ENCODE results near the gene FCRL6.

FCRL6 gene

DNA sequence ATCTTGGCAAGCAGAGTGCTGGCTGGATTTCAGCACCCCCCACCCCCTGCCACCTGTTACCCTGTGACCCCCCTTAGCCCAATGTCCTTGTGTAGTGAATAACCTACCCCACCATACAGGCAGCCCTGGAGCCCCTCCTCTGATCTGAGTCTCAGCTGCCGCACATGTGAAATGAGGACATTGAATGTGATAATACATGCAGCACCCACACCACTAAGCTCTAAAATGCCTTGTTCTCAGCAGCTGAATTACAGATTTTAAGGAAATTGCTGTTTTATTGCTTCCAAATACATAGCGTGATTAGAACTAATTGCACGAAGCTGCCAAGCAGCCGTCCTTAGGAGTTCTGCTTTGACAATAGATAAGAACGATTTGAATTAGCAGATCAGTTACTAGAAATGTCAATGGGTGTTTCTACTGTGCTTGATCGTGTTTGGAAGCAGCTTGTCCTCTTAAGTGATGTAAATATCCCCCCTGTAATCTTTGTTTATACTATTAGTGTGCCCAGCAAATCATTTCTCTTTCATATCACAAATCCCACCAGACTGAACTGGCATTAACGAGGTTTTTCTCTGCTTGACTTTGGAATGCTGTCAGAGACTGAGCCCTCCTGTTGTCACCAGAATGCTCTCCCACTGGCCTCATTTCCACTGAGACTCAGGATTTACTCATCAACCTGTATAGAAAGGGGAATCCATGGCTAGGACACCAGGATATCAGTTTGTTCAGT, 29.4 kb downstream of the FCRL6 start:
- no peak for DNase-seq (ENCODE audit: extremely low read depth in 1 of 2, low read depth in 1 of 2)

DNA sequence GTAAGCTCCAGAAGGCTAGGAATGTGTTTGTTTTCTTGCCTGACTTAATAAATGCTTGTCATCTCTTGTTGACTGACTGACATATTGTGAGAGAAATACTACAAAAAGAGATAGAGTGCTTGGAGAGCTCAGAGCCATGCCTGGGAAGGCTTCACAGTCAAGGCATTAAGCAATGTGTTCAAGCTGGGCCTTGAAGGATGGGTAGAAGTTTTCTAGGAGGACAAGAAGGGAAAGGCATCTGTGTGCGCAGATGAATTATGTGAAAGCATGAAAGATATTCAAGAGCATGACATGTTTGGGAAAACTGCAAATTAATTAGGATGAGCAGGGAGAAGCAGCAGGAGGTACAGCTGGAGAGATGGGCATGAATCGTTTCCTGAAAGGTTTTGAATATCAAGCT, 30.1 kb downstream of the FCRL6 start:
- DNase-seq (ENCODE audit: extremely low read depth in 1 of 2, low read depth in 1 of 2) = no peak

DNA sequence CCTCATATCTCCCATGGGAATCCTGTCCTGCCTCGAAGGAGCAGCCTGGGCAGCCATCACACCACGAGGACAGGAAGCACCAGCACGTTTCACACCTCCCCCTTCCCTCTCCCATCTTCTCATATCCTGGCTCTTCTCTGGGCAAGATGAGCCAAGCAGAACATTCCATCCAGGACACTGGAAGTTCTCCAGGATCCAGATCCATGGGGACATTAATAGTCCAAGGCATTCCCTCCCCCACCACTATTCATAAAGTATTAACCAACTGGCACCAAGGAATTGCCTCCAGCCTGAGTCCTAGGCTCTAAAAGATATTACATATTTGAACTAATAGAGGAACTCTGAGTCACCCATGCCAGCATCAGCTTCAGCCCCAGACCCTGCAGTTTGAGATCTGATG, 33.2 kb downstream of the FCRL6 start:
- no peak for DNase-seq (ENCODE audit: extremely low read depth in 1 of 2, low read depth in 1 of 2)

DNA sequence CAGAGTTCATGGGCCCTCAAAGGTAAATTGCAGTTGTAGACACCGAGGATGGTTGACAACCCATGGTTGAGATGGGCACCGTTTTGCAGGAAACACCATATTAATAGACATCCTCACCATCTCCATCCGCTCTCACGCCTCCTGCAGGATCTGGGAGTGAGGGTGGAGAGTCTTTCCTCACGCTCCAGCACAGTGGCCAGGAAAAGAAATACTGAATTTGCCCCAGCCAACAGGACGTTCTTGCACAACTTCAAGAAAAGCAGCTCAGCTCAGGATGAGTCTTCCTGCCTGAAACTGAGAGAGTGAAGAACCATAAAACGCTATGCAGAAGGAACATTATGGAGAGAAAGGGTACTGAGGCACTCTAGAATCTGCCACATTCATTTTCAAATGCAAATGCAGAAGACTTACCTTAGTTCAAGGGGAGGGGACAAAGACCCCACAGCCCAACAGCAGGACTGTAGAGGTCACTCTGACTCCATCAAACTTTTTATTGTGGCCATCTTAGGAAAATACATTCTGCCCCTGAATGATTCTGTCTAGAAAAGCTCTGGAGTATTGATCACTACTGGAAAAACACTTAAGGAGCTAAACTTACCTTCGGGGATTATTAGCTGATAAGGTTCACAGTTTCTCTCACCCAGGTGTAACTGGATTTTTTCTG, 33.8 kb downstream of the FCRL6 start:
- DNase-seq (ENCODE audit: extremely low read depth in 1 of 2, low read depth in 1 of 2) = no peak

DNA sequence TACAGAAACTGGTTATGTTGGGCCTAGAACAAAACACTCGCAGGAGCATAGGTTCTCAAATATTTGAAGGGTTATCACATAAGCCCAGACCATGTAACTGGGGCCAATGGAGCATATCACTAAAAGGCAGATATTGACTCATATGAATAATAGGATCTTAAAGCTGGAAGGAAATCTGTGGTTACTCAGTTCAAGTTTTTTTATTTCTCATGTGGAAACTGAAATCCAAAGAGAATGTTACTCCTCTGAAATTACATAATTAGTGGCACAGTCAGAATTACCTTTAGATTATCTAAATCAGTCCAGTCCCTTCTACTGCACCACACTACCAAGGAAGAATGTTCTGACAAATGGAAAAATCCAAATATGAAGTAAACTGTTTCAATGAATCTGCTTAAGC, 36.6 kb downstream of the FCRL6 start:
- DNase-seq (ENCODE audit: extremely low read depth in 1 of 2, low read depth in 1 of 2) = no peak

DNA sequence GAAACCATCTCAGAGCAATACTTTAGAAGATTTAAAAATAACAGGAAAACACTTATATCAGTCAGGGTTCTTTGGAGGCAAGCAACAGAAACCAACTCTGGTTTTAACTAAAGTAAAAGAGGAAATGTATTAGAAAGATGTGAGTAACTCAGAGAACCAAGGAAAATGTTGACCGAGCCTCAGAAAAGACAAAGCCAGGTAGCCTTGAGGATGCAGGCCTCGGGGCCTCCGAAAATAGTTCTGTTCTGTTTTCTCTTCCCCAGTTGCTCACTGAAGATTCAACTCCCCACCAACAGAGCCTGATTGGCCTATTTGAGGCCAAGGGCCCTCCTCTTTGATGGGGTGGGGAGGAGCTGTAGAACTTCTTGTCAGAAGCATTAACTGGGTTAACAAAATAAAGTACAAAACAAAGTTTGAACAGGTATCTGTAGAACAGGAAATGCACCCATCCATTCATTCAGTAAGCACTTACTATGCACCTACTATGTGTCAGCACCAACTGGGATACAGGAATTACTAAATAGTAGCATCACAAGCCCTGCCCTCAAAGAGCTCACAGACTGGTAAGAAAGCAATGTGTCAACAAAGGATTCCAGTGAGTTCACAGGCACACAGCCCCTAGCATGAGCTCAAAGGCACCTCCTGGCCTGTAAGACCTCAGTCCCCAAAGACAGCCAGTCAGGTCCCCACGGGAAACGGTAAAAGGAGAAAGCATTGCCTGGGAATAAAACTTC, 37.1 kb downstream of the FCRL6 start:
- no peak for DNase-seq (ENCODE audit: extremely low read depth in 1 of 2, low read depth in 1 of 2)

DNA sequence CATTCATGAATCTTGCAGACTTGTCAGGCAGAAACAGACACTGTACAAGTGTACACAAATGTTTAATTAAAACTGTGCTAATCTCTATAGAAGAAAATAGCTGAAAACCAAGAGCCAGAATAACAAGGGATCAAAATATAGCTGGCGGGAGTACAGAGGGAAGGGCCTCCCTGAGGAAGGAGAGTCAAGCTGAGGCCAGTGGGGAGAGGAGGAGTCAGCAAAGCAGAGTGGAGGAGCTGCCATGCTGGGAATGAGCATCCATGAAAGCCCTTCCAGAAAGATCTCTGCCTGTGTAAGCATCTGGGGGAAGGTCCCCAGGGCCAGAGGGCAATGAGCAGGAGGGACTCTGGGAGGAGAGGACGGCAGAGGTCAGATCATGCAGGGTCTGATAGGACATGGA, 39.6 kb downstream of the FCRL6 start:
- DNase-seq (ENCODE audit: extremely low read depth in 1 of 2, low read depth in 1 of 2) = no peak

DNA sequence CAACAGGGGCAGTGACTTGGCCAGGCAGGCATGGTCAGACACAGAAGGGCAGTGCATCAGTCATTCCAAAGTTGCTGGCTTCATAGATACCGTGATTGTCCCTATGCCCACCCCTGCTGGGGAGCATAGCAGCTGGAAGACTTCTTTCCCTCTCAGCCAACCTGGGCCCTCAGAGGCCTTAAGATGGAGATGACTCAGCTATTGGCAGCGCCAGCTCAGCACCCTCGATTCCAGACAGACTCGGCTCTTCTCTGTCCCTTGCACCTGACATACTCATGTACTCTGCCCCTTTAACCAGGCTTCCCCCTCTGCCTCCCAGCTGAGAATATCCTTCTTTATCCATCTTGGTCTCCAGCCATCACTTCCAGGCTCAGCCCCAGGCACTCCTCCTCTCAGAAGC, 41.3 kb downstream of the FCRL6 start:
- DNase-seq (ENCODE audit: extremely low read depth in 1 of 2, low read depth in 1 of 2) = no peak

DNA sequence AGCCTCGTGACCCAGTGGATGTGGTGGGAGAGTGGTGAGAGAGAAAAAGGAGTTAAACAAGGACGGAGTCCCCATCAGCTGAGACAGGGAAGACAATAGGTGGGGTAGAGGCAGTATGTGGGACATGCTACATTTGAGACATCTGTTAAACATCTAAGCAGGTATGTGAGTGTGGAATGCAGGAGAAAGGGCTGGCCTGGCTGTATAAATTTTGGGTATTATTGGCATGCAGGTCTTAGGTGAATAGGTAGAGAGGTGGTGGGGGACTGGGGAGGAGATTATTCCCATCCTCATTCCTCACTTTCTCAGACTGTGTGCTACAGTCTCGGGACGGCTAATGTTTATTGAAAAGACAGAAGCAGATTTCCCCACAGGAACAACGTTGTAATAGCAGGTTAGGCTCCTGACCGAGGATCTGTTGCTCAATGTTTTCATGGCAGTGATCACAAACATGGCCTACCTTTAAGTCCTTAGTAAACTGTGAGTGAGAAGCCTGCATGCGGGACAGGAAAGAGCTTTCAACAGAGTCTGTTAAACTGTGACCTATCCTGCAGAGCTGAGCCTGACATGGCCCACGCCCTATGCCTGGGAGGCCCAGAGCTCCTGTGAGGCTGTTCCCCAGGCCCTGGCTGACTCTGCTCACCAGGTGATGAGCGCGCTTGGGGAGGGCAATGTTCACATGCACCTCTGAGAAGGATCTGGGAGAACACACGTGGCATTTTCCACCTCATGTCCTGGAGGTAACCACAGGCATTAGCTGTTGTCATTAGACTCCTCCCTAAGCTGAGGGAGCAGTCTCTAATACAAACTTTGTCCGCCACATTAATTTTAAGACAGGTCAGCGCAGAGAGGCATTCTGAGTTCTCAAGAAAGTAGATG, 43.8 kb downstream of the FCRL6 start:
- DNase-seq (ENCODE audit: extremely low read depth in 1 of 2, low read depth in 1 of 2) = no peak

DNA sequence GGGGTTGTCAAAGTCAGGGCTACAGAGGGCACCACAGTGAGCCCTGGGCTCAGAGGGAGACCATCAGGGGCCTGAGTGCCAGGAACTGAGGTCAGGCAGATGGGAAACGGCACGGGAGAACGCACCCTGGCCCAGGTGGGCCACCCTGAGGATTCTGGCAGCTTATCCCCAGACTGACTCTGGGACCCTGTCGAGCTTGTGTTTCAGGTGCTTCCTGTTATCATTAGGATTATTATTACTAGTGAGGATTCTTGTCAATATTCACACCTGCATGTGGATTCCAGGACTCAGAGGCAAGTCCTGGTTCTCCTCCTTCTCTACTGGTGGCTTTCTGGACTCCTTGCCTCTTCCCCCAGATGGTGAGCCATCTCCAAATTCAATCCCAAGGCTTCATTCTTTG, 45.1 kb downstream of the FCRL6 start:
- no peak for DNase-seq (ENCODE audit: extremely low read depth in 1 of 2, low read depth in 1 of 2)

DNA sequence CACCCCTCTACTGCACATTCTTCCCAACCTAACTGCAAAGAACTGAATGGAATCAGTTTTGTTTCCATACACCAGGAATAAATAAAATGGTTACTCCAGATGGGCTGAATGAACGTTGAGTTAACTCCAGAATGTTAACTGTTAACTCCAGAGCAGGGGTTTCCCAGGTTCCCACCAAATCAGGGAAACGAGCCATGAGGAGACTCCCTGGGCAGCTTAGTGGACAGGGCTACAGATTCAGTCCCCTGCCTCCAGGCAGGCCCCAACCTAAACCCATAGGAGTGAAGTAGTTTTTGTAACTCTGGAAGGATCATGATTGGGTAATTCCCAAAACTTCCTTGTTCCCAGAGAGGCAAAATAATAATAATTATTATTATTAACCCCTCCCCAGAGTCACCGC, 46.2 kb downstream of the FCRL6 start:
- DNase-seq (ENCODE audit: extremely low read depth in 1 of 2, low read depth in 1 of 2) = no peak

DNA sequence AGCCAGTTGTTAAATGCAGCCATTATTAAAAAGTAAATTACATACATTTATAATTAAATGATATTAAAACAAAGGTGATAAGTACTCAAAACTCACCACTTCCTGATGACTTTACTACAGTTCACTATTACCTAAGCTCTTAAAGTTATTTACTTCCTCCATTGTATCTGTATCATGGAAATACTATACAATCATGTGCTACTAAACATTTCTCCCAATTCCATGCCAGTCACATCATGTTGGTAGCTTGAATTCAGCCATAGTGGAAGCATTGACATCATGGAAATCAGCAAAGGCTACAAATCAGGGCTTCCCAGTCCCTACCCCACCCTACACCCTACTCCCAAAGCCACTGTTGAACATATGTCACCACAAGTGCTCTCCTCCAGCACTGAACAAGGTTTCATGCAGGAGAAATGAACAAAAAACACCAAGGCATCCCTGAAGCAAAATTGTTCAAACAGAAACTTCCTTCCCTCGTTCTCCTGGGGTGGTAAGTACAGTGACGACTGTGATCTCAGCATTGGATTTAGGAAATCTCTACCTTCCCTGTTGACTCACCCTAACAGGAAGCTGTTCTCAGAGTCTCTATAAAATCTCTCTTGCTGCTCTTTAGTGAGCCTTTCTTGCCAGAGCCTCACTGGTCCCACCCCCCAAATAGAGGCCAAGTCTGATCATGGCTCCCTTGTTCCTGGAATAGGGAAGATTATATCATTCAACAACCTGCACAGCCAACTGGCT, 47.6 kb downstream of the FCRL6 start:
- no peak for DNase-seq (ENCODE audit: extremely low read depth in 1 of 2, low read depth in 1 of 2)

DNA sequence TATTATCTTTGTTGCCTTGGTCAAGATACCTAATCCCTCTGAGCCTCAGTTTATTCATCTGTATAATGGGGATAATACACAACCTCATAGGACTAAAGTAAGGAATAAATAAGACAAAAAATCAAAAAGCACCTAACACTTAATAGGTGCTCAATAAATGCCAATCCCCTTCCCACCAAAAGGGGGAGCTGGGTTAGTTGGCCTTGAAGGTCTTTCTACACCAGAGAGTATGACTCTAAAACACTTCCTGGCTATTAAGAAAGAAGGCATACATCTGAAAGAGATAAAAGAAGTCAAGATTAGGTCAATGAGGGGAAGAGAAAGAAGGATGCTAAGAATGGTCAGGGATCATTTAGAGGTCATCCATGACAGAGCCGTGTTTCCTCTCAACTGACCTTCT, 49.2 kb downstream of the FCRL6 start:
- no peak for DNase-seq (ENCODE audit: extremely low read depth in 1 of 2, low read depth in 1 of 2)

DNA sequence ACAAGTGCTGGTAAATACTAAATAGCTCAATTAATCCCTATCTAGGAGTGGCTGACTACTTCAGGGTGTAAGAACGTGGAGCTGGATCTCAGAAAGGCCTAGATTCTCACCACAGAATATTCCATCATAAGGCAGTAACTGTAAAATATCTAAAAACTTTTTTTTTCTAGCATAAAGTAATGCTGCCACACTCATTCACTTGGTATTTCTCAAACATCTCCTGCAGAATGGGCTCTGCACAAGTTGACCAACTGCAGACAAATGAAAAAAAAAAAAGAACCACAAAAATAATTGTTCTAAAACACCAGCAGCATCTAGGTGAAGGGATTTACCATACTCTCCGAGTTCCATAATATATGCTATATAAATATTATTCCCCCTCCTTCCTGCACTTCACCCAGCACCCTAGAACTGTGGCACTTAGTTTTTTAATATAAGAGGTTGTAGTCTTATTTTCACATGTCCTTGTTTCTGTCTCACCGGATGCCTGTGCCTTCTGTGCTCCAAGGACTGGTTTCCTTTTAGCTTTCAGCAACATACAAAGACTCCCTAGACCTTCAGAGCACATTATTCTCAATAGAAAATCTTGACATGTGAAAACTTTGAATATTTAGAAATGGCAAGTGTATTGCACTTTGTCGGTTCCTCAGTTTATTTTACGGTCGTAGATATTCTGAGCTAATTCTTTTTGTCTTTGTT, 51.4 kb downstream of the FCRL6 start:
- DNase-seq (ENCODE audit: extremely low read depth in 1 of 2, low read depth in 1 of 2) = no peak

DNA sequence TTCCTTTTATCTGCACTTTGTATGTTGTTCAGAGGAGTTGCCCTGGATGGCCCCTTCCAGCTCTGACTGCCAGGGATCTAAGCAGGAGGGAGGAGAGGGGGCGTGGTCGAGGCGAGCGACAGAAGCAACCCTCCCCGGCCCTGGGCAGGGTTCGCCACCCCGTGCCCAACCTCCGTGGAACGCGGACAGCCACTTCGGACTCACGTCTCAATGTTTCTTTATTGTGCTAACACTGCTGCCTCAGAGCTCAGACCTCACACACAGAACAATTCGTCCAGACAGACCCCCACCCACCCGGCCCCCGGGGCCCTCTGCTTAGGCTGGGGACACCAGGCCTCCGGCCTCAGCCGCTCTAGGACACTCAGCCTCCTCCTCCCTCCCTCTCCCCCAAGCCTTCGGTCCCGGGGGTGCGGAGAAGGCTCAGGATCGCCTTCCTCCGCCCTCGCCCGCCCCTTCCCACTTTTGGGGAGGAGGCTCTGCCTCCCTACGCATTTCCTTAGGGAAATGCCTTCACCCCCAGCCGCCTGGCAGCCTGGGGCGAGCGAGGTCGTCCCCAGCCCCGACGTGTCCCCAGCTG, 52.0 kb downstream of the FCRL6 start:
- no peak for DNase-seq (ENCODE audit: extremely low read depth in 1 of 2, low read depth in 1 of 2)

DNA sequence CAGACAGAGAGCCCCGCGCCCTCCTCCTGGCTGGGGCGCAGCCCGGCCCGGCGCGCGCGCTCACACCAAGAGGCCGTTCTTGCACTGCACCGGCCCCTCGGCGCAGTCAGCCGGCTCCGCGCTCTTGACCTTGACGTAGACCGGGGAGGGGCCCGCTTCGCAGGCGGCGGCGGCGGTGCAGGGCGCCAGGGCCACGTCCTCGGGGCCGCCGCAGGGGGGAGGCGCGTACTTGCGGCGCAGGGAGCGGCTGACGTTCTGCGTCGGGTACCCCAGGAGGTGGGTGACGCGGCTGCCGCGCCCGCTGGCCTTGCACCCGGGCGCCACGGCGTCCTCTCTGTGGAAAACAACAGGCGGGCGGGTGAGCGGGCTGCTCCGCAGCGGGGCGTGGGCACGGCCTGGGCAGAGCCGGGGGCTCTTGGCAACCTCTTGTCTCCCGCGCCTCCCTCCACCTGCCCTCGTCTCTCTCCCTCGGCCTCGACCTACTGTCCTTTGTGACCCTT, 52.6 kb downstream of the FCRL6 start:
- peak; percentile 43 to 62 for DNase-seq (ENCODE audit: extremely low read depth in 1 of 2, low read depth in 1 of 2)

DNA sequence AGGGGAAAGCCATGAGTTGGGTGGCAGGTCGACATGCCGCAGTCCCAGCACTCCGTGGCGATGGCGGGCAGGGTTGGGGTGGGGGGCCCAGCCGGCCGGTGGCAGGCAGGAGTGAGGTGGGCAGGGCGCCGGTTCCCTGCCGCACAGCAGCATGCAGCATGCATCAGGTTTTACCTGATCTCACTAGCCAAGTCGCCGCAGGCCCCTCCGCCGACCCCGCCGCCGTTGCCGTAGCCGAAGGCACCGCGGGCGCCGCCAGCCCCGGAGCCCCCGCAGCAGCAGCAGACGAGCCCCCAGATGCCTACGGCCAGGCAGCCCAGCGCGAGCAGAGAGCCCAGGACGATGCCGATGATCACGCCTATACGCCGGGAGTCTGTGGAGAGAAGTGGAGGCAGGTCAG, 53.5 kb downstream of the FCRL6 start:
- DNase-seq (ENCODE audit: extremely low read depth in 1 of 2, low read depth in 1 of 2) = no peak

DNA sequence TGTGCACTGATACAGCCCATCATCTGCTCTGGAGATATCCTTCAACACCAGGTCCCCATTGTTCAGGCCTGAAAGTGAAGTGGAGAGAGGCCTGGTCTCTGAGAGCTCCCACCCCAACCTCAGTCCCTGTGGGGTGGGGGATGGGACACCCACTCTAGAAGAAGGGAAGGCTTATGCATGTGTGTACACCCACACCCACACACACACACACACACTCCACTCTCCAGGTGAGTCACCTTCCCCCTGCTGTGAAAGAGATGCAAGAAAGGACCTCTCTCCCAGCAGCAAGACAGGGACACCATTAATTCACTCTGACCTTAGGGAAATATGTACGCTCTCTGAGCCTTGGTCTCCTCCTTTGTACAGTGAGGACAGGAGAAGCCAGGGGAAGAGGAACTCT, 54.4 kb downstream of the FCRL6 start:
- DNase-seq (ENCODE audit: extremely low read depth in 1 of 2, low read depth in 1 of 2) = no peak

DNA sequence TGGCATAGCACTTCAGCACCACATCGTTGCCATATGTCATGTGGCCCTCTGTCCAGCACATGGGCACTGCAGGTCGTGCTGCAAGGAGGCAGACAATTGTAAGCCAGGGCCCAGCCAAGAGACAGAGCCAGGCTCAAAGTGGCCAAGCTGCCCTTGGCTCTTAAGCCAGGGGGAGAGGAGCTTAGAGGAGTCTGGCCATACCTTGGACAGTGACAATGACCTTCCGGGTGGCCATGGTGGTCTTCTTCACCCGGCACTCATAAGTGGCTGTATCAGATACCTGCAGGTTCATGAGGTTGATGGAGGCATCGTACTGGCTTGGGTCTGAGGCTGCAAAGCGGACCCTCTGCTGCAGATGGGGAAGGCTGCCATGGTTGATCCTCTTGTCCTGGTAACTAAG, 55.7 kb downstream of the FCRL6 start:
- no peak for DNase-seq (ENCODE audit: extremely low read depth in 1 of 2, low read depth in 1 of 2)
